Stimulated activated memory B cell treated with anti-CD40 and anti-IgM and Interleukin-4, amounts not matched to agents 10 μg/mL and 1 μg/mL and 100 μg/mL, for 72 hours (primary cell): ENCODE measurements around the gene RNU1-3.
"Not testable (repeated sequence)": the region's sequence is repeated elsewhere in the genome, so short reads cannot be mapped to it uniquely, and the experiment has no call there.

Experiments
- ATAC-seq: fragments of 150-1000 bp; cut with Tn5 transposase; 2 replicates; pipeline ENCODE4 v1.10.0; 2021
- H3K27ac Mint-ChIP-seq: one replicate; pipeline ENCODE4 v1.8.0; 2022; ENCODE audit warnings: mild to moderate bottlenecking, mixed read lengths
- H3K27me3 Mint-ChIP-seq: one replicate; pipeline ENCODE4 v1.8.0; 2022; ENCODE audit warnings: mixed read lengths
- H3K36me3 Mint-ChIP-seq: one replicate; pipeline ENCODE4 v1.8.0; 2022; ENCODE audit warnings: mixed read lengths
- H3K4me1 Mint-ChIP-seq: one replicate; pipeline ENCODE4 v1.8.0; 2022; ENCODE audit warnings: mixed read lengths
- H3K4me3 Mint-ChIP-seq: one replicate; pipeline ENCODE4 v1.8.0; 2022; ENCODE audit warnings: mild to moderate bottlenecking, moderate library complexity, mixed read lengths
- H3K9me3 Mint-ChIP-seq: one replicate; pipeline ENCODE4 v1.8.0; 2022; ENCODE audit warnings: mixed read lengths

The RNU1-3 gene

DNA sequence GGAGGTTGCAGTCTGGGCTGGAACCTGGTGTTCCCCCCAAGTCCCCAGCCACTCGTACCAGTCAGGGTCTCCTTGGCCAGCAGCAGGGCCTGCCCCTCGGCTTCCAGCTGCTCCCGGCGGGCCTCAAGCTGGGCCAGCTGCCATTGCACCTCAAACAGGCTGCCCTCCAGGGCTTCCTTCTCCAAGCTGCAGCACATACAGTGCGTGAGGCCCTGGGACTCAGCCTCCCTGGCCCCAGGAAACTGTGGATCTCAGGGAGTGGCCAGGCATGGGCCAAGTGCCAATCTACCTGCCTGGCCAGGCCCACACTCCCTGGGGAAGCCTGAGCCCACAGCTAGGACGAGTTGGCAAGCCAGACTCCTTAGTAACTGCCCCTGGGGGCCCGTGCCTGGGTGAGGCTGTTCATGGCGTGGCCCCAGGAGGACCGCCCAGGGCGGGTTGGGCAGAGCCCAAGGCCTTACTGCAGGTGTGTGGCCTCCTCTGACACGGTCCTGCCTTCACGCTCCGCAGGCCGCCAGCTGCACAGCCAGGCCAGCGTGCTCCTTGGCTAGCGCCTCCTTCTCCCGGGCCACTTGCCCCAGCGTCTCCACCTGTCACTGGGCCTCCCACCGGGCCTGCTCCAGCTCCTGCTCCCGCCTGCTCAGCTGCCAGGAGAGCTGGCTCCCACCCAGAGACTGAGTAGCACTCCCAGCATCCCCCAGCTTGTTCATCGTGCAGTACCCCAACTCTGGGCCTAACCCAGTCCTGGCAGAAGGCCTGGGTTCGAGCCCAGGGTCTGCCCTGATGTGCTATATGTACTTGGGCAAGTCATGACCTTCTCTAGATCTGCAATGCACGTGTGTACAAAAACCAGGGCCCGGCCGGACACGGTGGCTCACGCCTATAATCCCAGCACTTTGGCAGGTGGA is 42.7 kb downstream of the RNU1-3 start:
- H3K27me3 Mint-ChIP-seq, H3K27ac Mint-ChIP-seq, H3K9me3 Mint-ChIP-seq, ATAC-seq, H3K36me3 Mint-ChIP-seq, H3K4me3 Mint-ChIP-seq, H3K4me1 Mint-ChIP-seq: not testable (repeated sequence)

DNA sequence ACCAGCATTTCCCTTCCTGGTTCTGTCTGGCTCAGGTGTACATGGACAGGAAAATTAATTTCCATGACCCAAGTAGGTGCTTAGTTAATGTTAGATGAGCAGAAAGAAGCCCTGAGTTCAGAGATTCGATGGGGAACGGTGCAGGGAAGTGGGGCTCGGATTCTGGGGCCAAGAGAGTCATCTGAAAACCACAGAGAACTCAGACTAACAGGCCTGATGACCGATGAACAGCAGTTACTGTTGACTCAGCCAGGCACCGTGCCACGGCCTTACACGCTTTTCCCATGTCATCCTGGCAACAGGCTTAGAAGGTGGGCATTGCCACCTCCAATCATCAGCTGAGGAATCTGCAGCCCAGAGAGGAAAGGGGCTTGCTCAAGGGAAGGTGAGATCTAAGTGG is 43.4 kb downstream of the RNU1-3 start:
- H3K27ac Mint-ChIP-seq, H3K9me3 Mint-ChIP-seq, H3K4me3 Mint-ChIP-seq, H3K36me3 Mint-ChIP-seq, H3K27me3 Mint-ChIP-seq, H3K4me1 Mint-ChIP-seq, ATAC-seq: not testable (repeated sequence)

DNA sequence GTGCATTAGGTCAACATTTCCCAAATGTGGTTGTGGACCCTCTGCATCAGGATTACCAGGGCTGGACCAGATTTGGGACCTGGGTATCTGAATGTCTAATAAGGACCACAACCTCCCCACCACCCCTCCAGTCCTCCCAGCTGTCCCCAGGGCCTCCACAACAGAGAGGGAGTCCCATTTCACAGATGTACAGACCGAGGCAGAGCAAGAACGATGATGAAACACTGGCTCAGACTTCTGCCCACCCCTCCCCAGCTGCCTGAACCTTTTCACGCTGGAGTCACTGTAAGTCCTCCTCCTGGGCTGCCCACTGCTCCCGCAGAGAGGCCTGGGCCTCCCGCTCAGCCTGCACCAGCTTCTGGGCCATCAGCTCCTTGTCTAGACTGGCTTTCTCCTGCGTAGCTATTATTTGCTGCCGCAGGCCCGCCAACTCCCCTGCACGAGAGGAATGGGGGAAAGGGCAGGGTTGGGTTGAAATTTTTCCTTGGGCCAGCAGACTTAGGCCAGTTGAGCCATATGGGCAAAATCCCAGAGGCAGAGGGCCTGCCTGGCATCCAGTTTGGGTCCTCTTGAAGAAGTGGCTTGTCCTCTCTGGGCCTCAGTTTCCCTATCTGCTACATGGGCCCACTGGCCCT is 45.0 kb downstream of the RNU1-3 start:
- not testable (repeated sequence) for H3K27ac Mint-ChIP-seq, H3K27me3 Mint-ChIP-seq, ATAC-seq, H3K36me3 Mint-ChIP-seq, H3K4me3 Mint-ChIP-seq, H3K9me3 Mint-ChIP-seq, H3K4me1 Mint-ChIP-seq

DNA sequence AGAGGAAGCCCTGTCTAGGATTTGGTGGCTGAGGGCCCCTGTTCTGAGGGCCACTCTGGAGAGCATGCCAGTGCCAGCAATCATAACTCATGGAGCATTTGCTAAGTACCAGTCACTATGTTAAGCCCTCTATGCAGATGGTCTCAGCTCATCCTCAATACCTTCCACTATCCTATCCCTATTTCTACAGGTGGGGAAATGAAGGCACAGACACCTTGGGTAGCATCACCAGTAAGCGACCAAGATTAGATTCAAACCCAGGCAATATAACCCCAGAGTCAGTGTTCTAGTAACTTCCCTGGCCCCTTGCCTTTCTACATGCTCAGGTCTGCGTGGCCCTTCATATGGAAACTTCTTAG is 45.5 kb downstream of the RNU1-3 start:
- no peaks in the 10 kb centered on the region for H3K36me3 Mint-ChIP-seq
- no peaks in the 10 kb centered on the region for H3K27me3 Mint-ChIP-seq
- ATAC-seq = no peak
- no peaks in the 10 kb centered on the region for H3K9me3 Mint-ChIP-seq
- no peak overlapping the region for H3K27ac Mint-ChIP-seq
- no peaks in the 10 kb centered on the region for H3K4me1 Mint-ChIP-seq
- no peak overlapping the region for H3K4me3 Mint-ChIP-seq

DNA sequence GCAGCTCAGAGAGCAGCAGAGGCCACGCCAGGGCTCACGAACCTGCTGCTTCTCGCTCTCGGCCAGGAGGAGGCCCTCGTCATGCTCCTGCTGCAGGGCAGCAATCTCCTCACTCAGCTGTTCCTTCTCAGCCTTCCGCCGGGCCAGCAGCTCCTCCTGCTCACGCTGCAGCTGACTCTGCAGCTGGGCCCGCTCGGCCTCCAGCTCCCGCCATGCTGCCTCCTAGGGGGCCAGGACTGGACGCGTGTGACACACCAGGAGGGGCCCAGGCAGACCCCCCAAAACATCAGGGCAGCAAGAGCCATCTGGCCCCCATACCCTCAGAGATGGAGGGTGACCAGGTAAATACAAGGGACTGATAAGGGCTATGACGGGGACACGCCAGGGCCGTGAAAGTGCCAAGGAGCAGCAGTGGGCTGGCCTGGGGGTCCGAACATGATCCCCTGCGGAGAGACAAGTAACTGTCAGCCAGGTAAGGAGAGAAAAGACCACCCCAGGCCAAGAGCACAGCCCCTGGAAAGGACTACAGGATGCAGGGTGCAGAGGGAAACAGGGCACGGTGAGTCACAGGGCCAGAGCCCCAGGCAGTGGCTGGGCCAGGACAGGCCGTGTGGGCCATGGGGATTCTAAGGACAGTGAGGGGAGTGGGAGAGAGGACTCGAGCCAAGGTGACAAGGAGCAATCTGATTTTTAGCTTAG is 46.8 kb downstream of the RNU1-3 start:
- not testable (repeated sequence) for H3K27ac Mint-ChIP-seq, H3K4me3 Mint-ChIP-seq, H3K27me3 Mint-ChIP-seq

DNA sequence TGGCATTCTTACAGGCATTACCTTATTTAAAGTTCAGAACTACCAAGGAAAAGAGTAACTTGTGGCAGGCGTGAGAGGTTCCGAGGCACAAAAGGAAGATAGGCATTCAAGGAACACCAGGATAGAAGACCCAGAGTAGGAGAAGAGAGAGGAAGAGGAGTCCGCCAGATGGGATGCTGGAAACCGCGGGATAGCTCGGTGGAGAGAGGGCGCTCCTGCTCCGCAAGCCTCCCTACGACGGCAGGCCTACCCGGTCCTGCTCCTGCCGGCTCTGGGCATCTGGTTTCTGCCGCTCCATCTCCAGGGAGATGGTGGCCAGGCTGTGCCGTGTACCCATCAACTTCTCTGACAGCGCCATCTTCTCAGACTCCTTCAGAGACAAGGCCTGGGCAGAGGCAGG is 48.0 kb downstream of the RNU1-3 start:
- Mint-ChIP-seq H3K4me1 (no peaks in the 10 kb centered on the region), H3K4me3 (no peak overlapping the region), H3K36me3 (no peaks in the 10 kb centered on the region), H3K27me3 (no peaks in the 10 kb centered on the region), H3K27ac (no peak overlapping the region), H3K9me3 (no peaks in the 10 kb centered on the region)
- no peak for ATAC-seq

More for the DNA sequence above, 46.8 kb downstream of the RNU1-3 start:
- not testable (repeated sequence) for ATAC-seq, H3K36me3 Mint-ChIP-seq, H3K9me3 Mint-ChIP-seq, H3K4me1 Mint-ChIP-seq

DNA sequence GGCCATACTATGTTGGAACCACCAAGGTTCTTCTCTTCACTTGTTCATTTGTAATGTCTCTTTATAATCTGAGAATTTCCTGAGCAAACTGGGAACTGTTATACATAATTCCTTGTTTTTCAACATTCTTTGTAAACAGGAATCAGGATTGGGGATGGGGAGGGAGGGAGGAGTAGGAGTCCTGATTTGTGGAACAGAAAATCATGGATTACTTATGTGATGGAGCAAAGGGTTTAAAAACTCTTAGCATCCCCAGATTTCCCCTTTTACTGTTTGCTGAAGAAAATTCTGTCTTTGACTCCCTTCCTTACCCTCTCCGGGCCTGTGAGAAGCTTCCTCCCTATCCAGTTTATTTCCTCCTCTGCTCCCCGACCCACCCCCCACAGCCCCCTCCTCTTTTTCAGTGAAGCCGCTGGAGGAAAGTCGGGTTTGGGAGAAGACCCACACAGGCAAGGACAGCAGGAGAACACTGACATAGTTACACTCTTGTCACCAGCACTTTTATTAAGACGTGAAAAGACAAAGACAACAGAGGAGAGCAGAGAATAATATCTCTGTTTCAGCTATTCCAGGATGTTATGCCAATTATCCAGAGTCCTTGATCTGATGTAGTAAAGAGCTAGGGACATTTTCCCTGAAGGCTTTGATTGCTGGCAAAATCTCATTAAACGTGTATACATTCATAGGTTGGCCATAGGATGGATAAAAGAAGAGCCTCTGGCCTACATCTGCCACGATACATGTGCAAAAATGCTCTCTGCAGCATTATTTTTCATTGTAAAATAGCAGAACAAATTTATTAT is 48.8 kb downstream of the RNU1-3 start:
- Mint-ChIP-seq H3K4me3 (no peak overlapping the region), H3K27ac (no peak overlapping the region), H3K27me3 (no peaks in the 10 kb centered on the region), H3K36me3 (no peaks in the 10 kb centered on the region), H3K9me3 (no peaks in the 10 kb centered on the region), H3K4me1 (no peaks in the 10 kb centered on the region)
- no peak for ATAC-seq

DNA sequence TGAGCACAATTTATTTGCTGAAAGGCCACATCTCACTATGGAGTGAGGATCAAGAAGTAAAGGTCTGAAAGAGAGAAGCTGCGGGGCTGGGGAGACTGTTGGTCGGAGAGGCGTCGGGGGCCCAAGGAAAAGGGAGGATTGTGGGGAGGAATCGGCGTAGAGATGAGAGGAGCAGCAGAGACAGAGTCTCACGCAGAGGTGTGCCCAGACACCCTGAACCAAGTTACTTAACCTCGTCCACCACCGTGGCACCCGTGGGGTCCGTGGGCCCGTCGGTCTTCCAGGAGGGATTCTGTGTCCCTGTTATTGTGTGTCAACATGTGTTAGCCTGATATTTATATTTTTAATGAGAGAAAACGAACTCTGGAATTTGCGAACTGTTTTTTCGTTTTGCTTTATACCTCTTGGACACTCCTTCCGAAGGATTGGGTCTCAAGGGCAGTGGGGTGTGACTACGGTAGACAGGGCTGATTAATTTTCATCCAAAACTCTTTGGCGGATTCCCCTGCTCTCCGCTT is 49.6 kb downstream of the RNU1-3 start:
- Mint-ChIP-seq H3K36me3 (no peaks in the 10 kb centered on the region), H3K4me3 (no peak overlapping the region), H3K9me3 (no peaks in the 10 kb centered on the region), H3K4me1 (no peaks in the 10 kb centered on the region), H3K27ac (no peak overlapping the region), H3K27me3 (no peaks in the 10 kb centered on the region)
- no peak for ATAC-seq
